OCI-LY3 (cell line): Measurements from ENCODE around the gene GPR176.

Experiments used
- EZH2phosphoT487 ChIP-seq: fragments of 200-600 bp; shearing (Covaris generic); IDR thresholded peaks from 2 replicates; pipeline ENCODE4 v1.6.1; 2018; ENCODE audit warnings: antibody characterized with exemption, mixed run types, low read depth
- TF ChIP-seq, protein P1 (sequence below): fragments of 200-600, 300-600 bp; sonication (generic); IDR thresholded peaks from 2 replicates; pipeline ENCODE4 v1.5.1; 2014; ENCODE audit warnings: antibody characterized with exemption, low read length, low read depth

DNA sequence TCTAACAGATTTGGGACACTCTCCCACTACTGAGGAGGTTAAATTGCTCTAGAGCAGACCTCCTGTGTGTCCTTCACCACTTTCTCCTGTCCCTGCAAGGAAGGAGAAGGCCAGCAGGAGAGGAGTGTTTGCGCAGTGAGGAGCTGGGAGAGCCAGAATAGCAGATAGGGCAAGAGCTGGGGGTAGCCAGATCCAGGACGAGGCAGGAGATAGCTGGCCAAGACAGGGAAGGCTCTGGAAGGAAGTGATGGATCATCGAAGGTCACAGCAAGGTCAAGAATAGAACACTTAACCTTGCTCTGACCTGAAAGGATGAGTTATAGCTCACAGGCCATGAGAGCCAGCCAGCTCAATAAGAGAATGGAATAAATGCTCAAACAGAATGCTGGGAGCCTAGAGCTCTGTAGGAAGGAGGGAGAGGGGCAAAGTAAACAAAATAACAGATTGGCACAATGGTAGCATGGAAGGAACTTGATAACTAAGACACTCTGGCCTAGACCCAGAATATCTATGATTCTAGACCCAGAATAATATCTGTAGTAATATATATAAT lies 99.9 kb downstream of the GPR176 start:
- TF ChIP-seq, protein P1, sequence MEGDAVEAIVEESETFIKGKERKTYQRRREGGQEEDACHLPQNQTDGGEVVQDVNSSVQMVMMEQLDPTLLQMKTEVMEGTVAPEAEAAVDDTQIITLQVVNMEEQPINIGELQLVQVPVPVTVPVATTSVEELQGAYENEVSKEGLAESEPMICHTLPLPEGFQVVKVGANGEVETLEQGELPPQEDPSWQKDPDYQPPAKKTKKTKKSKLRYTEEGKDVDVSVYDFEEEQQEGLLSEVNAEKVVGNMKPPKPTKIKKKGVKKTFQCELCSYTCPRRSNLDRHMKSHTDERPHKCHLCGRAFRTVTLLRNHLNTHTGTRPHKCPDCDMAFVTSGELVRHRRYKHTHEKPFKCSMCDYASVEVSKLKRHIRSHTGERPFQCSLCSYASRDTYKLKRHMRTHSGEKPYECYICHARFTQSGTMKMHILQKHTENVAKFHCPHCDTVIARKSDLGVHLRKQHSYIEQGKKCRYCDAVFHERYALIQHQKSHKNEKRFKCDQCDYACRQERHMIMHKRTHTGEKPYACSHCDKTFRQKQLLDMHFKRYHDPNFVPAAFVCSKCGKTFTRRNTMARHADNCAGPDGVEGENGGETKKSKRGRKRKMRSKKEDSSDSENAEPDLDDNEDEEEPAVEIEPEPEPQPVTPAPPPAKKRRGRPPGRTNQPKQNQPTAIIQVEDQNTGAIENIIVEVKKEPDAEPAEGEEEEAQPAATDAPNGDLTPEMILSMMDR = no peak
- no peak for TF ChIP-seq EZH2phosphoT487
